Measurements from ENCODE around the gene IDH2. TPM values are rescaled to one million over a fixed set of nuclear protein-coding genes. Genes with fewer than 3 reads are reported as not detected.

IDH2 gene
- total and polyA plus RNA-seq, 2 experiments from 2014 or later = 67.7 to 104 TPM

- Histone ChIP-seq H3K4me1 (ENCODE audit: insufficient read depth) (no peaks in the 10 kb centered on the region), H3K9ac (no peak overlapping the region), H3K79me2 (ENCODE audit: insufficient read depth) (no peaks in the 10 kb centered on the region), H4K20me1 (ENCODE audit: insufficient read depth) (no peaks in the 10 kb centered on the region), H2AFZ (no peak overlapping the region), H3K27ac (no peak overlapping the region), H3F3A (ENCODE audit: insufficient read depth) (no peaks in the 10 kb centered on the region), H3K4me2 (ENCODE audit: unreplicated experiment) (no peak overlapping the region), H3K9me3 (ENCODE audit: low read depth) (no peaks in the 10 kb centered on the region), H3K4me3 (no peak overlapping the region), H3K36me3 (ENCODE audit: low read depth) (peaks cover 4% of the 10 kb centered on the region; the same call in 1 of the 2 replicates), H3K27me3 (replicated peaks; ENCODE audit: insufficient read depth) (no peaks in the 10 kb centered on the region), H3K9me2 (ENCODE audit: insufficient read depth) (no peaks in the 10 kb centered on the region)
- 82 to 90% methylated on average over 16 of the region's 18 CpGs for WGBS, 2 experiments (ENCODE audit: low coverage in 1 of 2, low lambda C conversion rate in 2 of 2, missing lambda C conversion rate in 2 of 2)
- no peak for DNase-seq
- no peak for TF ChIP-seq EZH2phosphoT487 (IDR thresholded peaks at IDR 0.05; ENCODE audit: insufficient read depth, low read depth)
- TF ChIP-seq EZH2 (IDR thresholded peaks at IDR 0.05; ENCODE audit: insufficient read depth, poor library complexity, severe bottlenecking) = no peak
- in situ Hi-C loops (cut with MboI) = no loop called here
Observed at GRCh38 chr15:90084876-90085423, 17.3 kb downstream of the IDH2 start.

GRCh38 chr15:90083954-90084607 lies 18.2 kb downstream of the IDH2 start:
- whole genome bisulfite sequencing, 2 experiments (ENCODE audit: low coverage in 1 of 2, low lambda C conversion rate in 2 of 2, missing lambda C conversion rate in 2 of 2) = 77 to 83% methylated on average over 14 of the region's 14 CpGs
- Histone ChIP-seq H3K79me2 (ENCODE audit: insufficient read depth) (no peaks in the 10 kb centered on the region), H4K20me1 (ENCODE audit: insufficient read depth) (no peaks in the 10 kb centered on the region), H3K9me3 (ENCODE audit: low read depth) (no peaks in the 10 kb centered on the region), H3K27ac (no peak overlapping the region), H3K27me3 (replicated peaks; ENCODE audit: insufficient read depth) (no peaks in the 10 kb centered on the region), H3K4me1 (ENCODE audit: insufficient read depth) (no peaks in the 10 kb centered on the region), H3K4me3 (no peak overlapping the region), H3K36me3 (ENCODE audit: low read depth) (peaks cover 4% of the 10 kb centered on the region; the same call in 1 of the 2 replicates), H3K9ac (no peak overlapping the region), H3K4me2 (ENCODE audit: unreplicated experiment) (no peak overlapping the region), H2AFZ (no peak overlapping the region), H3K9me2 (ENCODE audit: insufficient read depth) (no peaks in the 10 kb centered on the region), H3F3A (ENCODE audit: insufficient read depth) (no peaks in the 10 kb centered on the region)
- no peak for TF ChIP-seq EZH2 (IDR thresholded peaks at IDR 0.05; ENCODE audit: insufficient read depth, poor library complexity, severe bottlenecking)
- no peak for TF ChIP-seq EZH2phosphoT487 (IDR thresholded peaks at IDR 0.05; ENCODE audit: insufficient read depth, low read depth)
- no peak for DNase-seq
- in situ Hi-C loops (cut with MboI) = no loop called here

- Histone ChIP-seq H3K4me2 (ENCODE audit: unreplicated experiment) (no peak overlapping the region), H4K20me1 (ENCODE audit: insufficient read depth) (no peaks in the 10 kb centered on the region), H3K4me1 (ENCODE audit: insufficient read depth) (no peaks in the 10 kb centered on the region), H3K4me3 (no peak overlapping the region), H3K27ac (no peak overlapping the region), H3K9ac (no peak overlapping the region), H3K9me2 (ENCODE audit: insufficient read depth) (no peaks in the 10 kb centered on the region), H2AFZ (no peak overlapping the region), H3F3A (ENCODE audit: insufficient read depth) (no peaks in the 10 kb centered on the region), H3K36me3 (ENCODE audit: low read depth) (peaks cover 4% of the 10 kb centered on the region; the same call in 1 of the 2 replicates), H3K79me2 (ENCODE audit: insufficient read depth) (no peaks in the 10 kb centered on the region), H3K9me3 (ENCODE audit: low read depth) (no peaks in the 10 kb centered on the region), H3K27me3 (replicated peaks; ENCODE audit: insufficient read depth) (no peaks in the 10 kb centered on the region)
- DNase-seq = no peak
- no peak for TF ChIP-seq EZH2phosphoT487 (IDR thresholded peaks at IDR 0.05; ENCODE audit: insufficient read depth, low read depth)
- TF ChIP-seq EZH2 (IDR thresholded peaks at IDR 0.05; ENCODE audit: insufficient read depth, poor library complexity, severe bottlenecking) = no peak
- 85 to 96% methylated on average over 5 of the region's 5 CpGs for WGBS, 2 experiments (ENCODE audit: low coverage in 1 of 2, low lambda C conversion rate in 2 of 2, missing lambda C conversion rate in 2 of 2)
- in situ Hi-C loops (cut with MboI) = no loop called here
Observed at GRCh38 chr15:90083419-90083818, 18.8 kb downstream of the IDH2 start.

- Histone ChIP-seq H3K4me2 (ENCODE audit: unreplicated experiment) (no peak overlapping the region), H2AFZ (no peak overlapping the region), H3K79me2 (ENCODE audit: insufficient read depth) (no peaks in the 10 kb centered on the region), H3F3A (ENCODE audit: insufficient read depth) (no peaks in the 10 kb centered on the region), H4K20me1 (ENCODE audit: insufficient read depth) (no peaks in the 10 kb centered on the region), H3K27me3 (replicated peaks; ENCODE audit: insufficient read depth) (no peaks in the 10 kb centered on the region), H3K36me3 (ENCODE audit: low read depth) (no peaks in the 10 kb centered on the region; the same call in 1 of the 2 replicates), H3K9ac (no peak overlapping the region), H3K4me1 (ENCODE audit: insufficient read depth) (no peaks in the 10 kb centered on the region), H3K27ac (no peak overlapping the region), H3K9me2 (ENCODE audit: insufficient read depth) (no peaks in the 10 kb centered on the region), H3K9me3 (ENCODE audit: low read depth) (no peaks in the 10 kb centered on the region), H3K4me3 (no peak overlapping the region)
- no peak for TF ChIP-seq EZH2 (IDR thresholded peaks at IDR 0.05; ENCODE audit: insufficient read depth, poor library complexity, severe bottlenecking)
- no peak for TF ChIP-seq EZH2phosphoT487 (IDR thresholded peaks at IDR 0.05; ENCODE audit: insufficient read depth, low read depth)
- no peak for DNase-seq
- 39 to 44% methylated on average over 7 to 9 of the region's 9 CpGs for WGBS, 2 experiments (ENCODE audit: low coverage in 1 of 2, low lambda C conversion rate in 2 of 2, missing lambda C conversion rate in 2 of 2)
- in situ Hi-C loops (cut with MboI) = no loop called here
Observed at GRCh38 chr15:90082140-90082715, 20.0 kb downstream of the IDH2 start.
